HG03469 (cell line): Measurements from ENCODE around the gene BCAS3.

Source experiments
- ATAC-seq: cut with Tn5 transposase; IDR thresholded peaks from one replicate; pipeline ENCODE4 v1.9.1; 2021; ENCODE audit warnings: mild to moderate bottlenecking, moderate library complexity, moderate number of reproducible peaks; ENCODE audit not compliant: unreplicated experiment

The BCAS3 gene

GRCh38 chr17:61175298-61176142, 497.9 kb downstream of the BCAS3 start:
- no peak for ATAC-seq

- no peak for ATAC-seq
Measured at GRCh38 chr17:61177351-61177750, 499.7 kb downstream of the BCAS3 start.

- no peak for ATAC-seq
Measured at GRCh38 chr17:61178284-61178683, 500.6 kb downstream of the BCAS3 start.

GRCh38 chr17:61179380-61179806, 501.7 kb downstream of the BCAS3 start:
- no peak for ATAC-seq

- no peak for ATAC-seq
Measured at GRCh38 chr17:61183793-61184192, 506.1 kb downstream of the BCAS3 start.

GRCh38 chr17:61185385-61185784, 507.7 kb downstream of the BCAS3 start:
- ATAC-seq, result no peak

- ATAC-seq, result no peak
Measured at GRCh38 chr17:61187038-61187437, 509.4 kb downstream of the BCAS3 start.

GRCh38 chr17:61188081-61188480, 510.4 kb downstream of the BCAS3 start:
- ATAC-seq, result no peak

GRCh38 chr17:61189968-61190367, 512.3 kb downstream of the BCAS3 start:
- ATAC-seq, result no peak

GRCh38 chr17:61196302-61196704, 518.7 kb downstream of the BCAS3 start:
- ATAC-seq, result no peak

GRCh38 chr17:61196799-61197198, 519.1 kb downstream of the BCAS3 start:
- ATAC-seq, result no peak

GRCh38 chr17:61199431-61200338, 522.0 kb downstream of the BCAS3 start:
- ATAC-seq, result no peak

GRCh38 chr17:61200339-61200715, 522.7 kb downstream of the BCAS3 start:
- ATAC-seq, result no peak

GRCh38 chr17:61201211-61201610, 523.6 kb downstream of the BCAS3 start:
- ATAC-seq, result no peak

- no peak for ATAC-seq
Measured at GRCh38 chr17:61202564-61202963, 524.9 kb downstream of the BCAS3 start.

- ATAC-seq, result no peak
Measured at GRCh38 chr17:61203671-61204131, 526.0 kb downstream of the BCAS3 start.

GRCh38 chr17:61204456-61204855, 526.8 kb downstream of the BCAS3 start:
- no peak for ATAC-seq

GRCh38 chr17:61205401-61205800, 527.8 kb downstream of the BCAS3 start:
- ATAC-seq, result no peak

GRCh38 chr17:61205931-61206330, 528.3 kb downstream of the BCAS3 start:
- ATAC-seq, result no peak

- ATAC-seq, result no peak
Measured at GRCh38 chr17:61206922-61207321, 529.3 kb downstream of the BCAS3 start.

- ATAC-seq, result no peak
Measured at GRCh38 chr17:61208301-61209105, 530.9 kb downstream of the BCAS3 start.
